Measurements from ENCODE around the gene ATG5.

DNA sequence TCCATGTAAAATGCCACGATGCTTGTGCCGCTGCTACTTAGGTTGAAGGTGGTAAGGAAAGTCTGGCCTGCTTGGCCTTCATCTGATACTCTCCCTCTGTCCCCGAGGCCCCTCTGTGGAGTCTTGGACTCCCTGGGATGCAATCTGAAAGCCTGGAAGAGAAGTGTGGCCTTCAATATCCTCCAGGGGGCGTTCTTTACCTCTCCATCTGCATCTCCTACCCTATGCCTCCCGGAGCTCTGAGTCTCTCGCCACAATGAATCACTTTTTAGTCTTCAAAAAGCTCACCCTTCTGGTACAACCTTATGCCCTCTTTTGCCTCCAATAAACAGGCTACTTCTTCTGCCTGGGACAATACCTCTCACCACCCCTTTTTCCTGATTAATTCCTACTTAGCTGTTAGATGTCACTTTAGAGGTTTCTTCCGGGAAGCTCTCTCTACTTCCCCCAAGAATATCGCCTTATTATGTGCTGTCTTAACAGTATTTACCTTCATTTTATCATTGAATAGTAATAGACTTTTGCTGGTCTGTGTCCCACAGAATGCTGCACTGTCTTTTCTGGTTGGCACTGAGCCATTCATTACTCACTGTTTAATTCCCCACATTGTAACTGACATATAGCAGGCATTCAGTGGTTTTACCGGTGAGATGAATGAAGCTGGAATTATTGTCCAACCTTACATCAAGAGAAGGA is 13.9 kb upstream of the ATG5 start:
- peak; percentile 55 to 67 (median 59) for TF ChIP-seq CTCF (IDR thresholded peaks at IDR 0.05)
- TF ChIP-seq POLR2A (IDR thresholded peaks at IDR 0.05), result no peak
